Parathyroid adenoma (tissue), 2 donors: ENCODE data around the gene RRP8.
A peak's percentile ranks its signal among the peaks of the same experiment; 100 is the strongest.

ENCODE experiments used
- H2AFZ ChIP-seq: fragments of 300-600 bp; sonication (generic); one replicate; pipeline ENCODE4 v1.7.0; 2017; ENCODE audit warnings: antibody characterized with exemption, mild to moderate bottlenecking
- H3K27ac ChIP-seq: fragments of 300-600 bp; sonication (generic); one replicate; pipeline ENCODE4 v1.7.0; 2017
- H3K27me3 ChIP-seq: fragments of 300-600 bp; sonication (generic); one replicate; pipeline ENCODE4 v1.7.0; 2017; ENCODE audit warnings: low read length; ENCODE audit not compliant: control insufficient read depth, insufficient read depth
- H3K36me3 ChIP-seq: fragments of 300-600 bp; sonication (generic); one replicate; pipeline ENCODE4 v1.7.0; 2017; ENCODE audit warnings: low read length; ENCODE audit not compliant: control insufficient read depth, insufficient read depth
- H3K4me1 ChIP-seq: fragments of 300-600 bp; sonication (generic); one replicate; pipeline ENCODE4 v1.7.0; 2017; ENCODE audit warnings: control low read depth
- H3K4me2 ChIP-seq: fragments of 300-600 bp; sonication (generic); one replicate; pipeline ENCODE4 v1.7.0; 2017; ENCODE audit warnings: low read length
- H3K4me3 ChIP-seq: fragments of 300-600 bp; sonication (generic); one replicate; pipeline ENCODE4 v1.7.0; 2017; ENCODE audit warnings: low read depth, low read length
- H3K79me2 ChIP-seq: fragments of 300-600 bp; sonication (generic); one replicate; pipeline ENCODE4 v1.7.0; 2017; ENCODE audit warnings: control low read depth
- H3K9ac ChIP-seq: fragments of 300-600 bp; sonication (generic); one replicate; pipeline ENCODE4 v1.7.0; 2017; ENCODE audit warnings: mild to moderate bottlenecking
- H3K9me3 ChIP-seq: fragments of 300-600 bp; sonication (generic); one replicate; pipeline ENCODE4 v1.7.0; 2017; ENCODE audit warnings: low read length; ENCODE audit not compliant: control insufficient read depth
- TF ChIP-seq, protein P1 (sequence below): fragments of 300-600 bp; sonication (generic); IDR thresholded peaks from one replicate; pipeline ENCODE4 v1.7.0; 2017; ENCODE audit warnings: antibody characterized with exemption, mild to moderate bottlenecking
- donor health status: primary hyperparathyroidism.

The RRP8 gene

DNA sequence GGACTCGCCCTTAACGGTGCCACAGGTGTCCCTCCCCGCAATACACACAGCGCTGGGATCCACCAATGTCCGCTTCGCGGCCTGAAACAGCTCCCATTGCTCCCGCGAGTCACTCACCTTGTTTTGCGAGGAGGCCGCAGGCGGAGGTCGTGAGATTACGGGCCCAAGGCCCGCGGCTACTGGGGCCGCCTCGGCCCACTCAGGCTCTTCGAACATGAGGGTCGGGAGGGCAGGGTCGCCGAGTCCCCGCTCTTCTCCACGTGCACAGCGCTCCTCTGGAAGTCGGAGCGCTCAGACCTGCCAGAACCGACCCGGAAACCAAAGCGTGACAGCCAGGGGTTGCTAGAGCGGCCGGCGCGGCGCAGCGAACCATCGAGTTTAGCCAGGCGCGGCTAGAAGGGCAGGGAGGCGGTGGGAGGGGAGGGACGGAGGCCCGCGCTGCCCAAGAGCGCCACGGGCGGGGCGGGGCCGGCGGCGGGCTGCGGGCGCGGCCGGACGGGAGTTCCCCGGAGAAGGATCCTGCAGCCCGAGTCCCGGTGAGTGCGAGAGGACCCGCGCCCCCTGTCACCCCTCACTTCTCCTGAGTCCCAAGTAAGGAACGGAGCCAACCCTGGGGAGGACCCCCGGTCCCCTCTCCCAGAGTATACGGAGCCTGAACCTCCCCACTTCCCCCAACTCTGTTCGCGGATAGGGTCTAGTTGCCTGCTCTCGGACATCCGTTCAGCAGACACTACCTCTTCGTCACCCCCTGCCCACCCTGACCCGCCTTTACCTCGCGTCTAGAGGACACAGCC lies at the start of gene RRP8, which contains the start of gene ILK:
Gene RRP8, minus strand, starts transcription at position 330 of the 794 bp plus-strand sequence. Its CDS starts 114 bp downstream, at position 216.
Gene ILK, plus strand, starts transcription at position 488 of the 794 bp plus-strand sequence. CDS start 498 bp downstream, outside the sequence.
- peaks cover 20% of the 10 kb centered on the region for H3K79me2 ChIP-seq
- no peaks in the 10 kb centered on the region for H3K36me3 ChIP-seq
- no peaks in the 10 kb centered on the region for H3K9me3 ChIP-seq
- TF ChIP-seq, protein P1, sequence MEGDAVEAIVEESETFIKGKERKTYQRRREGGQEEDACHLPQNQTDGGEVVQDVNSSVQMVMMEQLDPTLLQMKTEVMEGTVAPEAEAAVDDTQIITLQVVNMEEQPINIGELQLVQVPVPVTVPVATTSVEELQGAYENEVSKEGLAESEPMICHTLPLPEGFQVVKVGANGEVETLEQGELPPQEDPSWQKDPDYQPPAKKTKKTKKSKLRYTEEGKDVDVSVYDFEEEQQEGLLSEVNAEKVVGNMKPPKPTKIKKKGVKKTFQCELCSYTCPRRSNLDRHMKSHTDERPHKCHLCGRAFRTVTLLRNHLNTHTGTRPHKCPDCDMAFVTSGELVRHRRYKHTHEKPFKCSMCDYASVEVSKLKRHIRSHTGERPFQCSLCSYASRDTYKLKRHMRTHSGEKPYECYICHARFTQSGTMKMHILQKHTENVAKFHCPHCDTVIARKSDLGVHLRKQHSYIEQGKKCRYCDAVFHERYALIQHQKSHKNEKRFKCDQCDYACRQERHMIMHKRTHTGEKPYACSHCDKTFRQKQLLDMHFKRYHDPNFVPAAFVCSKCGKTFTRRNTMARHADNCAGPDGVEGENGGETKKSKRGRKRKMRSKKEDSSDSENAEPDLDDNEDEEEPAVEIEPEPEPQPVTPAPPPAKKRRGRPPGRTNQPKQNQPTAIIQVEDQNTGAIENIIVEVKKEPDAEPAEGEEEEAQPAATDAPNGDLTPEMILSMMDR, result no peak
- H3K27ac ChIP-seq, result peak within 1 kb of the TSS; percentile 85
- H3K4me2 ChIP-seq, result peak within 1 kb of the TSS; percentile 79
- H3K4me1 ChIP-seq, result peaks cover 10% of the 10 kb centered on the region
- no peaks in the 10 kb centered on the region for H3K27me3 ChIP-seq
- H2AFZ ChIP-seq, result peak within 1 kb of the TSS; percentile 85
- peak within 1 kb of the TSS; percentile 76 for H3K9ac ChIP-seq
- H3K4me3 ChIP-seq, result peak within 1 kb of the TSS; percentile 90

DNA sequence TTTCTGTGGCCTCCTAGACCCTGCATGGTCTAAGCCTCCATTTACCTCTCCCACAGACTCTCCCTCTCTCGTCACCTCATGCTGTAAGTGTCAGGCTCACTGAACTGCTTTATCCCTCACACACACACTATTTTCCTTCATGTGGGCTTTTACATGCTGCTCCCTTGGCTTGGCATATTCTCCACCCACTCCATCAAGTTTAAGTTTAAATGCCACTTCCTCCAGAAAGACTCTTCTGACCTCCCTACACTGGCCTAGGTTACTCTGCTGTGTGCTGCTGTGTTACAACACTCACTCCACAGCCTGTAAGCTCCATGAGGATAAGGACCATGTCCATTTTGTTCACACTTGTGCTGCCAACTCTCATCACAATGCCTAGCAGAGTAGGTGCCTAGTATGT lies 49.7 kb upstream of the RRP8 start:
- Histone ChIP-seq H3K4me1 (no peaks in the 10 kb centered on the region), H2AFZ (no peak overlapping the region), H3K27ac (no peak overlapping the region), H3K36me3 (no peaks in the 10 kb centered on the region), H3K79me2 (no peaks in the 10 kb centered on the region), H3K4me2 (no peak overlapping the region), H3K9me3 (no peaks in the 10 kb centered on the region), H3K9ac (no peak overlapping the region), H3K4me3 (no peak overlapping the region), H3K27me3 (no peaks in the 10 kb centered on the region)
- TF ChIP-seq, protein P1, result no peak

DNA sequence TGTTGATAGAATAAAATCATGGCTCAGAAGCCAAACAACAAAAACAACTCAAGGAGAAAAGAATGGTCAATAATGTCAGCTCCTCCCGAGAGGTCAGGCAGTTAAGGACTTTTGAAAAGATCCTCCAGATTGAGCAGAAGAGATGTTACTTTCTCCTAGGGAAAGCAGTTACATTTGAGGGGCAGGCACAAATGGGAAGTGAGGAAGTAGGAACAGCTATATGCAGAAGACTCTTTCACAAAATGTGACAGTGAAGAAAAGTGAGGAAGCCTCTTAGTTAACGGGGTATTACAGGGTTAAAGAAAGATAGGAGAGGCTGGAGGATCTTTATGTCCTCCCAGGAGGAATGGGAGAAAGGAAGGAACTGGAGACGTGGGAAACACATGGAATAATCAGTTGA lies 48.8 kb upstream of the RRP8 start:
- Histone ChIP-seq H3K27me3 (no peaks in the 10 kb centered on the region), H3K79me2 (no peaks in the 10 kb centered on the region), H3K9me3 (no peaks in the 10 kb centered on the region), H3K27ac (no peak overlapping the region), H3K36me3 (no peaks in the 10 kb centered on the region), H3K4me1 (no peaks in the 10 kb centered on the region), H3K9ac (no peak overlapping the region), H2AFZ (no peak overlapping the region), H3K4me3 (no peak overlapping the region), H3K4me2 (no peak overlapping the region)
- TF ChIP-seq, protein P1, result no peak

DNA sequence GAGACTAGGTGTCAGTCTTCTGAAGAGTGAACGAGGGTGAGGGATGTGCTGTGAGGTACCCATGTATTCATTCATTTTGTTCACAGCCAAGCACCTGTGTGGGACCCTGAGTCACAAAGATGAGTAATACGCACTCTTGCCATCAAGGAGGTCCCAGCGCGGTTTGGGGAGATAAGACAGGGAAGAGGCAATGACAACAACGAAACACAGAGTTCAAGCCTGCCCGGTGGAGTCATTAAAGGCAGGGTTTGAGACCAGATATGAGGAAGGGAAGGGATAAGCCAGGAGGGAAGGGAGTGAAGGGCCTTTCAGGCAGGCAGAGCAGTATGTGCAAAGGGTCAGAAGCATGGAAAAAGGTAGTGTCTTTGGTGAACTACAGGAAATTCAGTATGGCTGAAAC lies 47.6 kb upstream of the RRP8 start:
- no peaks in the 10 kb centered on the region for H3K27me3 ChIP-seq
- H3K4me2 ChIP-seq, result no peak overlapping the region
- H3K9me3 ChIP-seq, result no peaks in the 10 kb centered on the region
- no peak overlapping the region for H3K27ac ChIP-seq
- TF ChIP-seq, protein P1, result no peak
- H2AFZ ChIP-seq, result no peak overlapping the region
- H3K36me3 ChIP-seq, result no peaks in the 10 kb centered on the region
- H3K9ac ChIP-seq, result no peak overlapping the region
- no peaks in the 10 kb centered on the region for H3K4me1 ChIP-seq
- no peak overlapping the region for H3K4me3 ChIP-seq
- no peaks in the 10 kb centered on the region for H3K79me2 ChIP-seq

DNA sequence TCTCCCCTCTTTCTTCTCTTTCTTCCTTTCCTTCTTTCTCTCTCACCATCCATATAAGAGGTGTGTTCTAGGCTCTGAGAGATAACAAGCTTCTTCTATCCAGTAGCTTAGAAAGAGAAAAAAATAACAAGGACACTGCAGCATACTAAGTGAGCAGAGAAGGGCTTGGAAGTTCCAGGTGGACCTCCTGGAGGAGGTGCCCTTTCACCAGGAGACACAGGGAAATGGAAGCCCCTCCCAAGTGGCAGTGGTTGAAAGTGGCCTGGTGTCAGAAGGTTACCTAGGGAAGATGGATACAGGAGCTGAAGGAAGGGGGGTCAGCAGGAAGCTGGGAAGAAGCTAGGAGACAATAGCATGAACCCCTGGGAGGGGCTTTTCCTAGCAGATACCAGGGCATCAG lies 46.7 kb upstream of the RRP8 start:
- TF ChIP-seq, protein P1, result no peak
- Histone ChIP-seq H3K4me2 (no peak overlapping the region), H3K36me3 (no peaks in the 10 kb centered on the region), H3K27me3 (no peaks in the 10 kb centered on the region), H3K4me3 (no peak overlapping the region), H2AFZ (no peak overlapping the region), H3K27ac (no peak overlapping the region), H3K79me2 (no peaks in the 10 kb centered on the region), H3K9me3 (no peaks in the 10 kb centered on the region), H3K9ac (no peak overlapping the region), H3K4me1 (no peaks in the 10 kb centered on the region)
